H1 (cell line): ENCODE data around the gene NFAT5. TPM values are rescaled to one million over a fixed set of nuclear protein-coding genes. Genes with fewer than 3 reads are reported as not detected.

ENCODE experiments used
- BRCA1 ChIP-seq: IDR thresholded peaks from 2 replicates; pipeline ENCODE4 v1.6.1; 2012; ENCODE audit warnings: low read depth, low read length, improper control_type of control experiment
- CEBPB ChIP-seq: IDR thresholded peaks from 2 replicates; pipeline ENCODE4 v1.6.1; 2012; ENCODE audit warnings: low read depth, low read length
- PHF8 ChIP-seq: fragments of 200-600 bp; sonication (generic); conservative IDR thresholded peaks from 2 replicates; pipeline ENCODE4 v1.7.1; 2012; ENCODE audit warnings: low read depth, mild to moderate bottlenecking, inconsistent platforms, low read length, moderate library complexity
- POLR2A ChIP-seq, 2 experiments: IDR thresholded peaks; 1 replicate in 1 of 2; 2 replicates in 1 of 2; pipeline ENCODE4 v1.6.1; 2011; ENCODE audit warnings: low read depth in 2 of 2, low read length in 2 of 2, mild to moderate bottlenecking in 2 of 2; ENCODE audit errors: control extremely low read depth in 1 of 2
- POLR2AphosphoS5 ChIP-seq: IDR thresholded peaks from 2 replicates; pipeline ENCODE4 v1.6.1; 2011; ENCODE audit warnings: low read depth, low read length
- SP4 ChIP-seq: IDR thresholded peaks from 2 replicates; pipeline ENCODE4 v1.6.1; 2012; ENCODE audit warnings: low read length, inconsistent platforms
- TEAD4 ChIP-seq: IDR thresholded peaks from 2 replicates; pipeline ENCODE4 v1.6.1; 2012; ENCODE audit warnings: low read depth, low read length, inconsistent platforms, mixed read lengths
- polyA plus RNA-seq, 7 experiments: library from polyadenylated mRNA; depleted of rRNA in 3 of 7; stranded (reverse) in 5 of 7; unstranded in 2 of 7; fragments of >200 nt in 5 of 7; fragments of 200-250 nt in 2 of 7; gene quantifications; 1 replicate in 5 of 7; 2 replicates in 1 of 7; 4 replicates in 1 of 7; pipeline versions ENCODE4 v1.2.1 to v1.2.3, GENCODE V29; 2011 to 2013; ENCODE audit warnings: missing spikeins in 2 of 7, mixed read lengths in 2 of 7
- total RNA-seq: library from RNA; stranded (reverse); fragmentation: NEBNext Ultra II Directional; extraction: Animal tissue kit (Norgen Biotek cat#: 25700); gene quantifications from 2 replicates; pipeline ENCODE4 v1.2.1, GENCODE V29; 2021
- TF ChIP-seq, protein P1 (sequence below): fragments of 300-600 bp; sonication (generic); IDR thresholded peaks from 2 replicates; pipeline ENCODE4 v1.7.1; 2012; ENCODE audit warnings: low read length, moderate library complexity, mild to moderate bottlenecking, inconsistent platforms; ENCODE audit not compliant: insufficient replicate concordance

The NFAT5 gene
- total and polyA plus RNA-seq, 2 of the 8 experiments (the other 6 are each of a cell fraction or from before 2014, with no cell fraction given) = 8.9 to 29.0 TPM

DNA sequence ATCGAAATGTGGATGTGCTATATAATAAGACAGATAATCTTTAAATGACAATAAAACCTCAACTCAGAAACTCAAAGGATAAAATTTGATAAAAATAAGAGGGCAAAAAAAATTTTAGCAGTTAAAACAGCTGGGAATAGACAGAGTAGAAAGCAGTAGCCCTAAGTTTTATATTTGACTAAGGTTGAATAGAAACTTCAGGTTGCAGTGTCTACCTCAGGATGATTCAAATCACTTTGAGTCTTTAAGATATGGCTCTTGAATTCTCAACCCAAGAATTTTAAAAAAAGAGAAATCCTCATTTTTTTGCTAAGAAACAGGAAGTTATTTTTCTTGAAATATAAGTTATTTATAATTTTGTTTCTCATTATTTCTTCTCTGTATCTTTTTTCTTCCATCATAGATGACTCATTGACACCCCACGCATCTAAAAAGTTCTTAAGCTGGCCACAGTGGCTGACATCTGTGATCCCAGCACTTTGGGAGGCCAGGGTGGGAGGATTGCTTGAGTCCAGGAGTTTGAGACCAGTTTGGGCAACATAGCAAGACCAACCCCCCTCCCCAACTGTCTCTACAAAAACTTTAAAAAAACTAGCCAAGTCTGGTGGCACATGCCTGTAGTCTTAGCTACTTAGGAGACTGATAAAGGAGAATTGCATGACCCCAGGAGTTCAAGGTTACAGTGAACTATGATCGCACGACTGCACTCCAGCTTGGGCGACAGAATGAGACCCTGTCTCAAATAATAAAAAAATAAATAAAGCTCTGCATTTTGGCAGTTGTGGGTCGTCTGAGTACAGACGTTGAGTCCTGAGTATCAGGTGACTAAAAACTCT is 23.9 kb downstream of the NFAT5 start (continued):
- TF ChIP-seq, protein P1, sequence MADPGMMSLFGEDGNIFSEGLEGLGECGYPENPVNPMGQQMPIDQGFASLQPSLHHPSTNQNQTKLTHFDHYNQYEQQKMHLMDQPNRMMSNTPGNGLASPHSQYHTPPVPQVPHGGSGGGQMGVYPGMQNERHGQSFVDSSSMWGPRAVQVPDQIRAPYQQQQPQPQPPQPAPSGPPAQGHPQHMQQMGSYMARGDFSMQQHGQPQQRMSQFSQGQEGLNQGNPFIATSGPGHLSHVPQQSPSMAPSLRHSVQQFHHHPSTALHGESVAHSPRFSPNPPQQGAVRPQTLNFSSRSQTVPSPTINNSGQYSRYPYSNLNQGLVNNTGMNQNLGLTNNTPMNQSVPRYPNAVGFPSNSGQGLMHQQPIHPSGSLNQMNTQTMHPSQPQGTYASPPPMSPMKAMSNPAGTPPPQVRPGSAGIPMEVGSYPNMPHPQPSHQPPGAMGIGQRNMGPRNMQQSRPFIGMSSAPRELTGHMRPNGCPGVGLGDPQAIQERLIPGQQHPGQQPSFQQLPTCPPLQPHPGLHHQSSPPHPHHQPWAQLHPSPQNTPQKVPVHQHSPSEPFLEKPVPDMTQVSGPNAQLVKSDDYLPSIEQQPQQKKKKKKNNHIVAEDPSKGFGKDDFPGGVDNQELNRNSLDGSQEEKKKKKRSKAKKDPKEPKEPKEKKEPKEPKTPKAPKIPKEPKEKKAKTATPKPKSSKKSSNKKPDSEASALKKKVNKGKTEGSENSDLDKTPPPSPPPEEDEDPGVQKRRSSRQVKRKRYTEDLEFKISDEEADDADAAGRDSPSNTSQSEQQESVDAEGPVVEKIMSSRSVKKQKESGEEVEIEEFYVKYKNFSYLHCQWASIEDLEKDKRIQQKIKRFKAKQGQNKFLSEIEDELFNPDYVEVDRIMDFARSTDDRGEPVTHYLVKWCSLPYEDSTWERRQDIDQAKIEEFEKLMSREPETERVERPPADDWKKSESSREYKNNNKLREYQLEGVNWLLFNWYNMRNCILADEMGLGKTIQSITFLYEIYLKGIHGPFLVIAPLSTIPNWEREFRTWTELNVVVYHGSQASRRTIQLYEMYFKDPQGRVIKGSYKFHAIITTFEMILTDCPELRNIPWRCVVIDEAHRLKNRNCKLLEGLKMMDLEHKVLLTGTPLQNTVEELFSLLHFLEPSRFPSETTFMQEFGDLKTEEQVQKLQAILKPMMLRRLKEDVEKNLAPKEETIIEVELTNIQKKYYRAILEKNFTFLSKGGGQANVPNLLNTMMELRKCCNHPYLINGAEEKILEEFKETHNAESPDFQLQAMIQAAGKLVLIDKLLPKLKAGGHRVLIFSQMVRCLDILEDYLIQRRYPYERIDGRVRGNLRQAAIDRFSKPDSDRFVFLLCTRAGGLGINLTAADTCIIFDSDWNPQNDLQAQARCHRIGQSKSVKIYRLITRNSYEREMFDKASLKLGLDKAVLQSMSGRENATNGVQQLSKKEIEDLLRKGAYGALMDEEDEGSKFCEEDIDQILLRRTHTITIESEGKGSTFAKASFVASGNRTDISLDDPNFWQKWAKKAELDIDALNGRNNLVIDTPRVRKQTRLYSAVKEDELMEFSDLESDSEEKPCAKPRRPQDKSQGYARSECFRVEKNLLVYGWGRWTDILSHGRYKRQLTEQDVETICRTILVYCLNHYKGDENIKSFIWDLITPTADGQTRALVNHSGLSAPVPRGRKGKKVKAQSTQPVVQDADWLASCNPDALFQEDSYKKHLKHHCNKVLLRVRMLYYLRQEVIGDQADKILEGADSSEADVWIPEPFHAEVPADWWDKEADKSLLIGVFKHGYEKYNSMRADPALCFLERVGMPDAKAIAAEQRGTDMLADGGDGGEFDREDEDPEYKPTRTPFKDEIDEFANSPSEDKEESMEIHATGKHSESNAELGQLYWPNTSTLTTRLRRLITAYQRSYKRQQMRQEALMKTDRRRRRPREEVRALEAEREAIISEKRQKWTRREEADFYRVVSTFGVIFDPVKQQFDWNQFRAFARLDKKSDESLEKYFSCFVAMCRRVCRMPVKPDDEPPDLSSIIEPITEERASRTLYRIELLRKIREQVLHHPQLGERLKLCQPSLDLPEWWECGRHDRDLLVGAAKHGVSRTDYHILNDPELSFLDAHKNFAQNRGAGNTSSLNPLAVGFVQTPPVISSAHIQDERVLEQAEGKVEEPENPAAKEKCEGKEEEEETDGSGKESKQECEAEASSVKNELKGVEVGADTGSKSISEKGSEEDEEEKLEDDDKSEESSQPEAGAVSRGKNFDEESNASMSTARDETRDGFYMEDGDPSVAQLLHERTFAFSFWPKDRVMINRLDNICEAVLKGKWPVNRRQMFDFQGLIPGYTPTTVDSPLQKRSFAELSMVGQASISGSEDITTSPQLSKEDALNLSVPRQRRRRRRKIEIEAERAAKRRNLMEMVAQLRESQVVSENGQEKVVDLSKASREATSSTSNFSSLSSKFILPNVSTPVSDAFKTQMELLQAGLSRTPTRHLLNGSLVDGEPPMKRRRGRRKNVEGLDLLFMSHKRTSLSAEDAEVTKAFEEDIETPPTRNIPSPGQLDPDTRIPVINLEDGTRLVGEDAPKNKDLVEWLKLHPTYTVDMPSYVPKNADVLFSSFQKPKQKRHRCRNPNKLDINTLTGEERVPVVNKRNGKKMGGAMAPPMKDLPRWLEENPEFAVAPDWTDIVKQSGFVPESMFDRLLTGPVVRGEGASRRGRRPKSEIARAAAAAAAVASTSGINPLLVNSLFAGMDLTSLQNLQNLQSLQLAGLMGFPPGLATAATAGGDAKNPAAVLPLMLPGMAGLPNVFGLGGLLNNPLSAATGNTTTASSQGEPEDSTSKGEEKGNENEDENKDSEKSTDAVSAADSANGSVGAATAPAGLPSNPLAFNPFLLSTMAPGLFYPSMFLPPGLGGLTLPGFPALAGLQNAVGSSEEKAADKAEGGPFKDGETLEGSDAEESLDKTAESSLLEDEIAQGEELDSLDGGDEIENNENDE = no peak
- no peak for TF ChIP-seq POLR2AphosphoS5
- TF ChIP-seq BRCA1 = no peak
- TF ChIP-seq POLR2A (IDR thresholded peaks at IDR 0.05; ENCODE audit: control extremely low read depth in 1 of 2, low read depth in 2 of 2, low read length in 2 of 2) = no peak
- no peak for TF ChIP-seq TEAD4
- no peak for TF ChIP-seq CEBPB
- no peak for TF ChIP-seq PHF8
- no peak for TF ChIP-seq SP4
